Adrenal gland (tissue), 12 donors: Measurements from ENCODE around the gene CIB4. TPM values are rescaled to one million over a fixed set of nuclear protein-coding genes. Genes with fewer than 3 reads are reported as not detected.

Experiments
- DNase-seq, 7 donors: peaks; one replicate each; pipeline ENCODE4 v3.0.0-alpha.2; 2019 to 2020
- H3K27ac ChIP-seq, 5 donors: fragments of 200-600 bp; sonication (generic) in 4 of 5; 1 replicate in 3 of 5; 2 replicates in 2 of 5; pipeline versions ENCODE4 v1.5.1 to v1.8.0; 2016 to 2020; ENCODE audit warnings: mild to moderate bottlenecking in 1 of 5
- H3K27me3 ChIP-seq: fragments of 200-600 bp; 2 replicates; pipeline ENCODE4 v1.8.0; 2021
- H3K36me3 ChIP-seq, 2 donors: fragments of 200-600 bp; replicated peaks in 1 of 2; 1 replicate in 1 of 2; 2 replicates in 1 of 2; pipeline versions ENCODE4 v1.5.1 to v1.8.0; 2018 to 2022
- H3K4me1 ChIP-seq, 2 donors: fragments of 200-600 bp; replicated peaks in 1 of 2; 1 replicate in 1 of 2; 2 replicates in 1 of 2; pipeline versions ENCODE4 v1.5.1 to v1.8.0; 2018 to 2021
- H3K4me3 ChIP-seq, 4 donors: fragments of 200-600 bp; sonication (generic) in 3 of 4; one replicate each; pipeline ENCODE4 v1.5.1; 2016 to 2018
- H3K9me3 ChIP-seq, 3 donors: fragments of 200-600 bp; sonication (generic) in 1 of 3; replicated peaks in 1 of 3; 1 replicate in 2 of 3; 2 replicates in 1 of 3; pipeline versions ENCODE4 v1.5.1 to v1.8.0; 2016 to 2021
- CTCF ChIP-seq, 6 experiments: fragments of 450-650 bp in 4 of 6; fragments of 200-600 bp in 2 of 6; sonication (generic) in 1 of 6; IDR thresholded peaks; 1 replicate in 5 of 6; 2 replicates in 1 of 6; pipeline versions ENCODE4 v1.5.1 to v1.8.0; 2016 to 2021; ENCODE audit warnings: antibody characterized with exemption in 6 of 6, mild to moderate bottlenecking in 2 of 6, moderate library complexity in 1 of 6
- POLR2A ChIP-seq, 2 donors: fragments of 450-650 bp; IDR thresholded peaks; one replicate each; pipeline ENCODE4 v1.6.1; 2017; ENCODE audit warnings: antibody characterized with exemption in 2 of 2, mild to moderate bottlenecking in 2 of 2, moderate library complexity in 1 of 2
- WGBS, 4 donors: extraction: QIAGEN DNeasy Blood & Tissue Kit in 2 of 4; methylation state at CpG; one replicate each; pipeline versions ENCODE4 v1.1.5 to v1.1.7; 2013 to 2017; 5-methylcytosine and 5-hydroxymethylcytosine counted together
- intact Hi-C, 2 donors: fragments of 100-400 bp; cut with DNase I; formaldehyde crosslinking; loops; one replicate each; pipeline versions ENCODE4 v1.14.1 to v1.15.0; 2022 to 2023
- polyA plus RNA-seq, 3 donors: library from polyadenylated mRNA; stranded (reverse); fragments of 200-250 nt in 2 of 3; fragments of 350-450 nt in 1 of 3; fragmentation: Illumina TruSeq in 1 of 3; extraction: RNeasy Lipid Tissue Mini Kit (QIAGEN cat#74804) in 1 of 3; gene quantifications; one replicate each; pipeline ENCODE4 v1.2.3, GENCODE V29; 2013 to 2014
- total RNA-seq, 9 donors: library from RNA; depleted of rRNA in 4 of 9; stranded (reverse); fragments of >200 nt in 4 of 9; fragments of 120-200 nt in 1 of 9; fragmentation: NEBNext Ultra II Directional in 1 of 9; extraction: Animal tissue kit (Norgen Biotek cat#: 25700) in 1 of 9; gene quantifications; one replicate each; pipeline versions ENCODE4 v1.1.0 to v1.2.4, GENCODE V29; 2013 to 2023
- donor health status: healthy with polysubstance abuse.
- donor health status: Bipolar disorder and iron deficiency.
- donor health status: DM: yes; HTN: yes; CAD: no.
- donor health status: DM: no; HTN: no; CAD: no.
- donor health status: DM: no; HTN: no; CAD: no.
- donor health status: DM: yes; HTN: yes; CAD: no.

Gene CIB4
- total and polyA plus RNA-seq, 12 donors: 2.2 to 10.1 (median 3.5) TPM; not detected in 2

GRCh38 chr2:26633351-26633945 lies 7.7 kb downstream of the CIB4 start:
- intact Hi-C loops: no loop called here
- H3K4me3 ChIP-seq: no peak overlapping the region
- no peaks in the 10 kb centered on the region for H3K9me3 ChIP-seq
- H3K27me3 ChIP-seq: no peaks in the 10 kb centered on the region
- DNase-seq: peak in 2 of 7 donors; percentile 30 to 38
- TF ChIP-seq CTCF (IDR thresholded peaks at IDR 0.05): no peak
- H3K36me3 ChIP-seq: no peaks in the 10 kb centered on the region
- H3K27ac ChIP-seq: no peak overlapping the region
- WGBS, 4 donors: 53 to 69% (median 63%) methylated on average over 8 to 13 of the region's 13 CpGs
- H3K4me1 ChIP-seq: peaks cover 0 to 12% of the 10 kb centered on the region in 2 donors

- 85 to 89% (median 87%) methylated on average over 14 of the region's 14 CpGs for WGBS, 4 donors
- DNase-seq: no peak
- no peaks in the 10 kb centered on the region for H3K27me3 ChIP-seq
- H3K9me3 ChIP-seq: no peaks in the 10 kb centered on the region
- H3K27ac ChIP-seq: no peak overlapping the region
- H3K4me3 ChIP-seq: no peak overlapping the region
- H3K4me1 ChIP-seq: peaks cover 0 to 12% of the 10 kb centered on the region in 2 donors
- no peaks in the 10 kb centered on the region for H3K36me3 ChIP-seq
- TF ChIP-seq POLR2A (IDR thresholded peaks at IDR 0.05): no peak
- TF ChIP-seq CTCF (IDR thresholded peaks at IDR 0.05): no peak
- intact Hi-C loops: no loop called here
Observed at GRCh38 chr2:26632624-26633185, 8.5 kb downstream of the CIB4 start.

- no peak overlapping the region for H3K27ac ChIP-seq
- 90 to 94% (median 92%) methylated on average over 12 to 13 of the region's 13 CpGs for WGBS, 4 donors
- no peaks in the 10 kb centered on the region for H3K9me3 ChIP-seq
- H3K4me3 ChIP-seq: no peak overlapping the region
- intact Hi-C loops: no loop called here
- TF ChIP-seq CTCF (IDR thresholded peaks at IDR 0.05) (no peak), POLR2A (IDR thresholded peaks at IDR 0.05) (no peak)
- no peaks in the 10 kb centered on the region for H3K36me3 ChIP-seq
- no peaks in the 10 kb centered on the region for H3K27me3 ChIP-seq
- peaks cover 0 to 12% of the 10 kb centered on the region in 2 donors for H3K4me1 ChIP-seq
- no peak for DNase-seq
Observed at GRCh38 chr2:26631401-26632170, 9.6 kb downstream of the CIB4 start.

GRCh38 chr2:26630669-26631360 lies 10.4 kb downstream of the CIB4 start:
- Histone ChIP-seq H3K36me3 (no peaks in the 10 kb centered on the region), H3K4me1 (peaks cover 0 to 12% of the 10 kb centered on the region in 2 donors), H3K4me3 (no peak overlapping the region), H3K27ac (no peak overlapping the region), H3K9me3 (no peaks in the 10 kb centered on the region), H3K27me3 (no peaks in the 10 kb centered on the region)
- 83 to 93% (median 89%) methylated on average over 10 of the region's 10 CpGs for WGBS, 4 donors
- DNase-seq: no peak
- TF ChIP-seq CTCF (IDR thresholded peaks at IDR 0.05) (no peak), POLR2A (IDR thresholded peaks at IDR 0.05) (no peak)
- intact Hi-C loops: no loop called here
